ENCODE data around the gene RNF115.
"Not testable (repeated sequence)": the region's sequence is repeated elsewhere in the genome, so short reads cannot be mapped to it uniquely, and the experiment has no call there.

Gene RNF115

GRCh38 chr1:145764231-145764940 is 59.5 kb downstream of the RNF115 start:
- not testable (repeated sequence) for H3K9ac ChIP-seq (ENCODE audit: low read length); H3K9me3 ChIP-seq (ENCODE audit: control insufficient read depth, low read length); H3K36me3 ChIP-seq (ENCODE audit: control insufficient read depth, insufficient read depth, low read length); H3K27me3 ChIP-seq (ENCODE audit: control insufficient read depth, insufficient read depth, low read length); H3K4me1 ChIP-seq (ENCODE audit: control insufficient read depth, insufficient read depth, low read length); H3K4me3 ChIP-seq (ENCODE audit: low read length)

GRCh38 chr1:145762001-145762400 is 61.9 kb downstream of the RNF115 start:
- not testable (repeated sequence) for H3K4me1 ChIP-seq (ENCODE audit: control insufficient read depth, insufficient read depth, low read length); H3K4me3 ChIP-seq (ENCODE audit: low read length); H3K9ac ChIP-seq (ENCODE audit: low read length); H3K27me3 ChIP-seq (ENCODE audit: control insufficient read depth, insufficient read depth, low read length); H3K36me3 ChIP-seq (ENCODE audit: control insufficient read depth, insufficient read depth, low read length); H3K9me3 ChIP-seq (ENCODE audit: control insufficient read depth, low read length)

GRCh38 chr1:145761498-145761897 is 62.4 kb downstream of the RNF115 start:
- not testable (repeated sequence) for H3K4me3 ChIP-seq (ENCODE audit: low read length); H3K9ac ChIP-seq (ENCODE audit: low read length); H3K4me1 ChIP-seq (ENCODE audit: control insufficient read depth, insufficient read depth, low read length); H3K27me3 ChIP-seq (ENCODE audit: control insufficient read depth, insufficient read depth, low read length); H3K36me3 ChIP-seq (ENCODE audit: control insufficient read depth, insufficient read depth, low read length); H3K9me3 ChIP-seq (ENCODE audit: control insufficient read depth, low read length)

- not testable (repeated sequence) for H3K9me3 ChIP-seq (ENCODE audit: control insufficient read depth, low read length); H3K9ac ChIP-seq (ENCODE audit: low read length); H3K4me3 ChIP-seq (ENCODE audit: low read length); H3K4me1 ChIP-seq (ENCODE audit: control insufficient read depth, insufficient read depth, low read length); H3K36me3 ChIP-seq (ENCODE audit: control insufficient read depth, insufficient read depth, low read length); H3K27me3 ChIP-seq (ENCODE audit: control insufficient read depth, insufficient read depth, low read length)
These were observed 63.4 kb downstream of the RNF115 start for GRCh38 chr1:145760395-145760949.

- Histone ChIP-seq H3K27me3 (ENCODE audit: control insufficient read depth, insufficient read depth, low read length) (no peaks in the 10 kb centered on the region), H3K4me1 (ENCODE audit: control insufficient read depth, insufficient read depth, low read length) (no peaks in the 10 kb centered on the region), H3K9ac (ENCODE audit: low read length) (no peak overlapping the region), H3K9me3 (ENCODE audit: control insufficient read depth, low read length) (no peaks in the 10 kb centered on the region), H3K36me3 (ENCODE audit: control insufficient read depth, insufficient read depth, low read length) (no peaks in the 10 kb centered on the region), H3K4me3 (ENCODE audit: low read length) (no peak overlapping the region)
These were observed 64.2 kb downstream of the RNF115 start for GRCh38 chr1:145759721-145760120.

GRCh38 chr1:145758575-145758974 is 65.3 kb downstream of the RNF115 start:
- no peaks in the 10 kb centered on the region for H3K4me1 ChIP-seq (ENCODE audit: control insufficient read depth, insufficient read depth, low read length)
- H3K9me3 ChIP-seq (ENCODE audit: control insufficient read depth, low read length): no peaks in the 10 kb centered on the region
- H3K4me3 ChIP-seq (ENCODE audit: low read length): no peak overlapping the region
- H3K9ac ChIP-seq (ENCODE audit: low read length): no peak overlapping the region
- H3K27me3 ChIP-seq (ENCODE audit: control insufficient read depth, insufficient read depth, low read length): no peaks in the 10 kb centered on the region
- H3K36me3 ChIP-seq (ENCODE audit: control insufficient read depth, insufficient read depth, low read length): no peaks in the 10 kb centered on the region

GRCh38 chr1:145758116-145758515 is 65.8 kb downstream of the RNF115 start:
- Histone ChIP-seq H3K9me3 (ENCODE audit: control insufficient read depth, low read length) (no peaks in the 10 kb centered on the region), H3K36me3 (ENCODE audit: control insufficient read depth, insufficient read depth, low read length) (no peaks in the 10 kb centered on the region), H3K9ac (ENCODE audit: low read length) (no peak overlapping the region), H3K4me3 (ENCODE audit: low read length) (no peak overlapping the region), H3K4me1 (ENCODE audit: control insufficient read depth, insufficient read depth, low read length) (no peaks in the 10 kb centered on the region), H3K27me3 (ENCODE audit: control insufficient read depth, insufficient read depth, low read length) (no peaks in the 10 kb centered on the region)

GRCh38 chr1:145757420-145757819 is 66.5 kb downstream of the RNF115 start:
- H3K4me1 ChIP-seq (ENCODE audit: control insufficient read depth, insufficient read depth, low read length): no peaks in the 10 kb centered on the region
- H3K27me3 ChIP-seq (ENCODE audit: control insufficient read depth, insufficient read depth, low read length): no peaks in the 10 kb centered on the region
- no peaks in the 10 kb centered on the region for H3K36me3 ChIP-seq (ENCODE audit: control insufficient read depth, insufficient read depth, low read length)
- H3K9ac ChIP-seq (ENCODE audit: low read length): no peak overlapping the region
- H3K4me3 ChIP-seq (ENCODE audit: low read length): no peak overlapping the region
- H3K9me3 ChIP-seq (ENCODE audit: control insufficient read depth, low read length): no peaks in the 10 kb centered on the region

- Histone ChIP-seq H3K27me3 (ENCODE audit: control insufficient read depth, insufficient read depth, low read length) (no peaks in the 10 kb centered on the region), H3K4me3 (ENCODE audit: low read length) (no peak overlapping the region), H3K9me3 (ENCODE audit: control insufficient read depth, low read length) (no peaks in the 10 kb centered on the region), H3K36me3 (ENCODE audit: control insufficient read depth, insufficient read depth, low read length) (no peaks in the 10 kb centered on the region), H3K9ac (ENCODE audit: low read length) (no peak overlapping the region), H3K4me1 (ENCODE audit: control insufficient read depth, insufficient read depth, low read length) (no peaks in the 10 kb centered on the region)
These were observed 72.3 kb downstream of the RNF115 start for GRCh38 chr1:145751491-145752037.

- Histone ChIP-seq H3K9ac (ENCODE audit: low read length) (no peak overlapping the region), H3K36me3 (ENCODE audit: control insufficient read depth, insufficient read depth, low read length) (no peaks in the 10 kb centered on the region), H3K27me3 (ENCODE audit: control insufficient read depth, insufficient read depth, low read length) (no peaks in the 10 kb centered on the region), H3K4me1 (ENCODE audit: control insufficient read depth, insufficient read depth, low read length) (no peaks in the 10 kb centered on the region), H3K9me3 (ENCODE audit: control insufficient read depth, low read length) (no peaks in the 10 kb centered on the region), H3K4me3 (ENCODE audit: low read length) (no peak overlapping the region)
These were observed 73.5 kb downstream of the RNF115 start for GRCh38 chr1:145750426-145750825.

- Histone ChIP-seq H3K9me3 (ENCODE audit: control insufficient read depth, low read length) (no peaks in the 10 kb centered on the region), H3K9ac (ENCODE audit: low read length) (no peak overlapping the region), H3K4me3 (ENCODE audit: low read length) (no peak overlapping the region), H3K4me1 (ENCODE audit: control insufficient read depth, insufficient read depth, low read length) (no peaks in the 10 kb centered on the region), H3K27me3 (ENCODE audit: control insufficient read depth, insufficient read depth, low read length) (no peaks in the 10 kb centered on the region), H3K36me3 (ENCODE audit: control insufficient read depth, insufficient read depth, low read length) (no peaks in the 10 kb centered on the region)
These were observed 76.3 kb downstream of the RNF115 start for GRCh38 chr1:145747398-145748247.

GRCh38 chr1:145740269-145740668 is 83.6 kb downstream of the RNF115 start:
- Histone ChIP-seq H3K4me1 (ENCODE audit: control insufficient read depth, insufficient read depth, low read length) (no peaks in the 10 kb centered on the region), H3K36me3 (ENCODE audit: control insufficient read depth, insufficient read depth, low read length) (no peaks in the 10 kb centered on the region), H3K9ac (ENCODE audit: low read length) (no peak overlapping the region), H3K4me3 (ENCODE audit: low read length) (no peak overlapping the region), H3K27me3 (ENCODE audit: control insufficient read depth, insufficient read depth, low read length) (no peaks in the 10 kb centered on the region), H3K9me3 (ENCODE audit: control insufficient read depth, low read length) (no peaks in the 10 kb centered on the region)
